Frontal cortex (tissue), 4 donors: Measurements from ENCODE around the gene TBCA. TPM values are rescaled to one million over a fixed set of nuclear protein-coding genes. Genes with fewer than 3 reads are reported as not detected.
A peak's percentile ranks its signal among the peaks of the same experiment; 100 is the strongest.

Experiments
- DNase-seq, 2 donors: peaks; one replicate each; pipeline ENCODE4 v3.0.0; 2012; ENCODE audit warnings: low spot score in 2 of 2
- FAIRE-seq: peaks from 2 replicates; lab custom pipeline; 2012; peaks lifted over from hg19 to GRCh38; lab: Jason Lieb, UNC
- total RNA-seq: library from RNA; depleted of rRNA; stranded (reverse); fragments of >200 nt; gene quantifications from one replicate; pipeline ENCODE4 v1.2.3, GENCODE V29; 2014
- donor health status: control.
- donor health status: control.
- donor health status: control.

TBCA gene, protein sequence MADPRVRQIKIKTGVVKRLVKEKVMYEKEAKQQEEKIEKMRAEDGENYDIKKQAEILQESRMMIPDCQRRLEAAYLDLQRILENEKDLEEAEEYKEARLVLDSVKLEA
- 106 TPM for total RNA-seq

DNA sequence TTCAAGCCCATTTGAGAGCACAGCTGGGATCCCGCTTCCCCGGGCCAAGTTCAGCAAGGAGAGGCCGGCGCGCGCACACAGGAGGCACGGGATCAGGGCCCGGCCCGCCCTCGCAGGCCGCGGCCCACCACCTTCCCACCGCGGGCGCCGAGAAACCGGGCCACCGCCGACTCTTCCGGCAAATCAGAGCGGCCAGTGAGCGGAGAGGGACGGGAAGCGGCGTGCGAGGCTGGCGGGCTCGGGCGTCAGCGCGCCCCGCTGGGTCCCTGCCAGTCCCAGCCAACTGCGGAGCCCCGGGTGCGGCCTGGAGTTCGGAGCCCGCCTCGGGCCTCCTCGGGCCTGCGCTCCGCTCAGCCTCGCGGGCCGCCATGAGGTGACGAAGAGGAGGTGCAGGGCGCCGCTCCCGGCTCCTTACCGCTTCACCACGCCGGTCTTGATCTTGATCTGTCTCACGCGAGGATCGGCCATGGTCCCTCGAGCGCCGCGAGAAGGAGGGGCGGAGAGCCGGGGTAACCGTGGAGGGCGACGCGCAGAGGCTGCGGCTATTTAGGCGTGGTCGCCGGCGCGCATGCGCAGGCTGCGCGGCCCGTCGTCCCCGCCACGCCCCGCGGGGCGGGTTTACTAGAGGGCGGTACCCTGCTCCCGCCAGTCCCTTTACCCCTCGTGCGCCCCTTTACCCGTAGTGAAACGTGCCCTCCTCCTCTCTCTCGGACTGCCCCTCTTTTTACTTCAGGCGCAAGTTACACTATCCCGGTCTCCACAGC is at the start of gene TBCA:
TBCA (minus strand) TSS at position 550 of the 764 bp plus-strand sequence; CDS start at position 468, 82 bp downstream.
- FAIRE-seq, result no peak
- peak; percentile 76 to 80 for DNase-seq

GRCh38 chr5:77824981-77825380 is 48.8 kb upstream of the TBCA start:
- FAIRE-seq, result no peak

GRCh38 chr5:77816686-77817085 is 40.5 kb upstream of the TBCA start:
- no peak for FAIRE-seq
- DNase-seq, result no peak

More at GRCh38 chr5:77824981-77825380, 48.8 kb upstream of the TBCA start:
- DNase-seq, result no peak

DNA sequence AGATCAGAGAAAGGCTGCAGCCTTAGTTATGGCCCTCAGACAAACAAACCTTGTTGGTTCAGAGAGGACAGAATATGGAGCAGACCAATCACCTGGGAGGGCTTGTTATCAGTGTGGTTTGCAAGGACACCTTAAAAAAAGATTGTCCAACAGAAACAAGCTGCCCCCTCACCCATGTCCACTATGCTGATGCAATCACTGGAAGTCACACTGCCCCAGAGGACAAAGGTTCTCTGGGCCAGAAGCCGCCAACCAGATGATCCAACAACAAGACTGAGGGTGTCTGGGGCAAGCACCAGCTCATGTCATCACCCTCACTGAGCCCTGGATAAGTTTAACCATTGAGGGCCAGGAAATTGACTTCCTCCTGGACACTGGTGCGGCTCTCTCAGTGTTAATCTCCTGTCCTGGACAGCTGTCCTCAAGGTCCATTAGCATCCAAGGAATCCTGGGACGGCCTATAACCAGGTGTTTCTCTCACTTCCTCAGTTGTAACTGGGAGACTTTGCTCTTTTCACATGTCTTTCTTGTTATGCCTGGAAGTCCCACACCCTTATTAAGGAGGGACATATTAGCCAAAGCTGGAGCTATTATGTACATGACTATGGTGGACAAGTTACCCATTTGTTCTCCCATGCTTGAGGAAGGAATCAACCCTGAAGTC is 36.9 kb upstream of the TBCA start:
- no peak for DNase-seq
- FAIRE-seq, result no peak

GRCh38 chr5:77806213-77806843 is 30.2 kb upstream of the TBCA start:
- no peak for FAIRE-seq
- no peak for DNase-seq

- FAIRE-seq, result no peak
- no peak for DNase-seq
These were observed 22.3 kb upstream of the TBCA start for GRCh38 chr5:77798456-77798855.

DNA sequence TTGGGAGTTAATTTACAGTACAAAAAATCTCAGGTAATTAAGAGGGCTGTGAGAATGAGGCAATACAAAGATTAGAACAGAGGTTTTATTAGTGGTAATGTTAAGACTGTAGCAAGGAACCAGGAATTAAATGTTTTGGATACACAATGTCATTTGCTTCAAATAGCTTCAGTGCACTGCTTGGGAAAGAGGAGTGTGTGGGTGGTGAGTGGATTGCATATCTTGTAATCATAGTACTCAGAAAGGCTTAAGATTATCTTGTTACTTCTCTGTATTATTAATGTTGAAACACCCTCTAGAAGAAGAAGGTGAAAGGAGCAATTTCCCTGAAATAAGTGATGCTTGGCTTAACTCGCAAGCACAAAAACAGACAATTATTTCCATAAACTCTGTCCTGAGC is 21.0 kb upstream of the TBCA start:
- no peak for DNase-seq
- FAIRE-seq, result no peak

DNA sequence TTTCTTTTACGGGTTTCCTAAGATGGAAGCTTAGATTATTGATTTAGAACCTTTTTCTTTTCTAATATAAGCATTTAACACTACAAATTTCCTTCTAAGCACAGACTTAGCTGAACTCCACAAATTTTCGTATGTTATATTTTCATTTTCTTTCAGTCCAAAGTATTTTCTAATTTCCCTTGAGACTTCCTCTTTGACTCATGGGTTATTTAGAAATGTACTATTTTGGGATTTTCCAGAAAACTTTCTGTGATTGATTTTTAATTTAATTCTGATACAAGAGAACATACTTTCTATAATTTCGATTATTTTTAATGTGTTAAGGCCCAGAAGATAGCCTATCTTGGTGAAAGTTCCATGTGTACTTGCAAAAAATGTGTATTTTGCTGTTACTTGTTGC is 19.7 kb upstream of the TBCA start:
- DNase-seq, result no peak
- no peak for FAIRE-seq

DNA sequence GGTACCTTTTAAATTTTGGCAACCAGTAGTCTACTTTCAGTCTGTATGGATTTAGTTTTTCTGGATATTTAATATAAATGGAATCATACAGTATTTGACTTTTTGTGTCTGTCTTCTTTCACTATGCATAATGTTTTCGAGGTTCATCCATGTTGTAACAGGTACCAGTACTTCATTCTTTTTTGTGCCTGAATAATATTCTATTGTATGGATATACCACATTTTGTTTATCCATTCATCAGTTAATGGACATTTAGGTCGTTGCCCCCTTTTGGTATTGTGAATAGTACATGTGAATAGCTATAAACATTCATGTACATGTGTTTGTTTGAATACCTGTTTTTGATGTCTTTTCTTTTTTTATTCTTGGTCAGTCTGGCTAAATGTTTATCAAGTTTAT is 19.1 kb upstream of the TBCA start:
- peak; percentile 26 for FAIRE-seq

GRCh38 chr5:77791926-77792325 is 15.8 kb upstream of the TBCA start:
- no peak for FAIRE-seq

More for the DNA sequence above, 19.1 kb upstream of the TBCA start:
- DNase-seq, result no peak

DNA sequence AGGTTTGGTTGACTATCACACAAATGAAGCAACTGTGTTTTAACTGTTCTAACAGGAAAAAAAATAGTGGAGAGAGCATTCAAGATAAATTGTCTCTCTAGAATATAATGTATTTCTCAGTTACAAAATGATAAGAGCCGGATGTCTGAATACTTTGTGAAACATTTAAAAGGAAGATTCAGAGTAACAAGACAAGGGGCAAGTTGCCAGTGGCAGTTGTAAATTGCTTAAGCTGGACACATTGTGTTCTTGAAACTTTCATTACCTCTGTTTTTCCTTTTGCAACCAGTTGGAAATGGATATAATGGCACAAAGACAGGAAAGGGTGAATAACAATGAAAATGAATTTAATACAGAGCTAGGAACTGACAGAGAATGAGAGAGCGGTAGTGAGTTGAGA is 15.2 kb upstream of the TBCA start:
- FAIRE-seq, result no peak
- DNase-seq, result no peak

More at GRCh38 chr5:77791926-77792325, 15.8 kb upstream of the TBCA start:
- DNase-seq, result no peak

GRCh38 chr5:77785229-77785628 is 9.1 kb upstream of the TBCA start:
- FAIRE-seq (no peak), DNase-seq (no peak)

DNA sequence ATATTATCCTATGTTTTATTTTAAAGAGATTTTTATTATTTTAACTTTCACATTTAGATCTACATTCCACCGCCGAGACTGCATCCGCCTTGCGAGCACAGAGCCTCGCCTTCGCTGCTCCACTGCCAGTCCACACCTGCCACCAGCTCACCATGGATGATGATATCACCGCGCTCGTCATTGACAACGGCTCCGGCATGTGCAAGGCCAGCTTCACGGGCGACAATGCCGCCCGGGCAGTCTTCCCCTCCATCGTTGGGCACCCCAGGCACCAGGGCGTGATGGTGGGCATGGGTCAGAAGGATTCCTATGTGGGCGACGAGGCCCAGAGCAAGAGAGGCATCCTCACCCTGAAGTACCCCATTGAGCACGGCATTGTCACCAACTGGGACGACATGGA is 8.6 kb upstream of the TBCA start:
- FAIRE-seq (no peak), DNase-seq (no peak)

DNA sequence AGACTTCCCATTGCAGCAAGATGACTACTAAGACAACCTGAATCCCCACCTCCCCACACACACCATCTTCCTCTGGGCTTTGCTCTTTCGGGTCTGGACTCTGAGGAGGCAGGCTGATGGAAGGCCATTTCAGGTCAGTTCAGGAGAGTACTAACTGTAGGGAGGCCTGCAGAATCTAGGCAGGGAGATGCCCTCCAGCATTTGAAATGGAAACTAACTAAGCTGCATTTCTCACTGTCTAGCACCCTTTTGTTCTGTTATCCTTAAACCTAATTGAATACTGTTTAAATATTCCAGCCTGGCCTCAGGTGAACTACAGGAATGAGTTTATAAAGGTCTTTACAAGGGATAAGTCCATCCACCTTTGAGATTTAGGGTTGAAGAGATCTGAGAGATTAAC is 4.9 kb upstream of the TBCA start:
- FAIRE-seq, result no peak
- DNase-seq, result no peak

- no peak for DNase-seq
- FAIRE-seq, result no peak
These were observed 2.8 kb upstream of the TBCA start for GRCh38 chr5:77778881-77779438.

GRCh38 chr5:77778398-77778797 is 2.3 kb upstream of the TBCA start:
- DNase-seq (no peak), FAIRE-seq (no peak)

- DNase-seq (no peak), FAIRE-seq (no peak)
These were observed 1.8 kb upstream of the TBCA start for GRCh38 chr5:77777911-77778310.

GRCh38 chr5:77777281-77777892 is 1.2 kb upstream of the TBCA start:
- DNase-seq, result no peak
- no peak for FAIRE-seq

GRCh38 chr5:77776554-77777206 is 541 bp upstream of the TBCA start:
- DNase-seq (no peak), FAIRE-seq (no peak)
